ENCODE measurements around the gene COL4A2. TPM values are rescaled to one million over a fixed set of nuclear protein-coding genes. Genes with fewer than 3 reads are reported as not detected.

The COL4A2 gene
- total RNA-seq (10 to 100 TPM; 40.0 to 45.2 TPM), polyA plus RNA-seq (10 to 100 TPM in 1 of 2 donors, 1 to 10 TPM in 1; 8.0 to 40.7 TPM)

DNA sequence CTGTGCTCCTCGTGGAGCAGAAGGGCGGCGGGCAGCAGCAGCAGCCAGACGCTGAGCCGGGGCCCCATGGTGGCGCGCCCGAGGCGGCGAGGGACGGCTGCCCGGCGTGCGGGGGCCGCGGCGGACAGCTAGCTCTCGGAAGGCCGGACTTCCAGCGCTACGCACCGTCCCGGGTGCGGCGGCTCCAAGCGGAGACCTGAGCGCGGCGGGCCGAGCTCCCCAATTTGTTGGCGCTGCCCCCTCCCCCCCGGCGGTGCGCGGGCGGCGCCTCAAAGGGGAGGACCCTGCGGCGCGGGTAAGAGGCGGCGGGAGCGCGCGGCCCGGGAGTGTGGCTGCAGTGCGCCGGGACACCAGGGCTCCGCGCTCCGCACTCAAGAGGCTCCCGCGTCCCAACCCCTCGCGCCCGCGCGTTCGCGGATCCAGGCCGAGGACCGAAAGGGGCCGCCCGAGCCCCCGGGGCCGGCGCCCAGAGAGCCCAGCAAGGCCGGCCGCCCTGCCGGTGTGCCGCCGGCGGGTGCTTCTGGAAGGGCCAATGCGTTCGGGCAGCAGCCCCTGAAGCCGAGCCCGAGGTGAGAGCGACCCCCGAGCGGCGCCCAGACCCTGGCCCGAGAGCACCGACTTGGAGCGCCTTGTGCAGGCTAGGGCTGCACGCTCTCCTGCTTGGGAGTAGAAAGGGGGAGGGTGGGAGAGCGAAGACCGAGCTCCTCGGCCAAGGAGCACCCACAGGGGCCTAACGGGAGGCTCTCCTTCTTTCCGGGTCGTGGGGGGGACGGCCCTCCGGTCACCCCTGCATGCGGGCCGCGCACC, at the start of gene COL4A2, which contains the start of gene COL4A1:
Gene COL4A2, plus strand, starts transcription at position 325 of the 807 bp plus-strand sequence. CDS start 620 bp downstream, outside the sequence.
Gene COL4A1, minus strand, starts transcription at position 198 of the 807 bp plus-strand sequence. Its CDS starts 130 bp downstream, at position 68.
- Histone ChIP-seq H3K36me3 (ENCODE audit: control insufficient read depth in 4 of 4, insufficient read depth in 3 of 4, low read depth in 1 of 4, low read length in 3 of 4) (no peaks in the 10 kb centered on the region), H3K9me3 (ENCODE audit: control insufficient read depth in 4 of 4, low read length in 3 of 4) (no peaks in the 10 kb centered on the region), H3K9ac (ENCODE audit: low read depth in 1 of 2, low read length in 2 of 2) (peak within 1 kb of the TSS; percentile 11 to 36), H3K4me3 (ENCODE audit: low read depth in 1 of 3, low read length in 3 of 3) (peak within 1 kb of the TSS; percentile 32 to 55 (median 45)), H3K4me1 (ENCODE audit: control insufficient read depth in 4 of 4, insufficient read depth in 4 of 4, low read length in 3 of 4) (peaks cover 3 to 33% (median 20%) of the 10 kb centered on the region in 4 donors), H3K27me3 (ENCODE audit: control insufficient read depth in 4 of 4, insufficient read depth in 4 of 4, low read length in 3 of 4) (peaks cover 3 to 21% (median 9%) of the 10 kb centered on the region in 4 donors), H3K27ac (ENCODE audit: low read depth in 1 of 2, low read length in 2 of 2) (peak within 1 kb of the TSS; percentile 79 to 82)
- DNase-seq (ENCODE audit: low spot score) = no peak
- no peak for TF ChIP-seq SP1 (IDR thresholded peaks at IDR 0.05)
- TF ChIP-seq, protein P1, sequence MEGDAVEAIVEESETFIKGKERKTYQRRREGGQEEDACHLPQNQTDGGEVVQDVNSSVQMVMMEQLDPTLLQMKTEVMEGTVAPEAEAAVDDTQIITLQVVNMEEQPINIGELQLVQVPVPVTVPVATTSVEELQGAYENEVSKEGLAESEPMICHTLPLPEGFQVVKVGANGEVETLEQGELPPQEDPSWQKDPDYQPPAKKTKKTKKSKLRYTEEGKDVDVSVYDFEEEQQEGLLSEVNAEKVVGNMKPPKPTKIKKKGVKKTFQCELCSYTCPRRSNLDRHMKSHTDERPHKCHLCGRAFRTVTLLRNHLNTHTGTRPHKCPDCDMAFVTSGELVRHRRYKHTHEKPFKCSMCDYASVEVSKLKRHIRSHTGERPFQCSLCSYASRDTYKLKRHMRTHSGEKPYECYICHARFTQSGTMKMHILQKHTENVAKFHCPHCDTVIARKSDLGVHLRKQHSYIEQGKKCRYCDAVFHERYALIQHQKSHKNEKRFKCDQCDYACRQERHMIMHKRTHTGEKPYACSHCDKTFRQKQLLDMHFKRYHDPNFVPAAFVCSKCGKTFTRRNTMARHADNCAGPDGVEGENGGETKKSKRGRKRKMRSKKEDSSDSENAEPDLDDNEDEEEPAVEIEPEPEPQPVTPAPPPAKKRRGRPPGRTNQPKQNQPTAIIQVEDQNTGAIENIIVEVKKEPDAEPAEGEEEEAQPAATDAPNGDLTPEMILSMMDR (IDR thresholded peaks at IDR 0.05; ENCODE audit: low read depth, low read length, missing input control) = no peak
- TF ChIP-seq, protein P2, sequence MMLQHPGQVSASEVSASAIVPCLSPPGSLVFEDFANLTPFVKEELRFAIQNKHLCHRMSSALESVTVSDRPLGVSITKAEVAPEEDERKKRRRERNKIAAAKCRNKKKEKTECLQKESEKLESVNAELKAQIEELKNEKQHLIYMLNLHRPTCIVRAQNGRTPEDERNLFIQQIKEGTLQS (IDR thresholded peaks at IDR 0.05) = no peak
- no peak for TF ChIP-seq TAF1 (conservative IDR thresholded peaks at IDR 0.05)
- no peak for TF ChIP-seq HNF4G (IDR thresholded peaks at IDR 0.05)
- no peak for TF ChIP-seq RXRA (IDR thresholded peaks at IDR 0.05)
- no peak for TF ChIP-seq EGR1 (IDR thresholded peaks at IDR 0.05; ENCODE audit: low read depth in 2 of 2)
- TF ChIP-seq FOXA1 (IDR thresholded peaks at IDR 0.05) = no peak
- no peak for TF ChIP-seq NR2F2 (IDR thresholded peaks at IDR 0.05)
- TF ChIP-seq FOXA2 (IDR thresholded peaks at IDR 0.05) = no peak
- TF ChIP-seq RAD21 (IDR thresholded peaks at IDR 0.05) = no peak
- no peak for TF ChIP-seq YY1 (IDR thresholded peaks at IDR 0.05)
- TF ChIP-seq, protein P3, sequence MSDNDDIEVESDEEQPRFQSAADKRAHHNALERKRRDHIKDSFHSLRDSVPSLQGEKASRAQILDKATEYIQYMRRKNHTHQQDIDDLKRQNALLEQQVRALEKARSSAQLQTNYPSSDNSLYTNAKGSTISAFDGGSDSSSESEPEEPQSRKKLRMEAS (IDR thresholded peaks at IDR 0.05) = no peak
- TF ChIP-seq JUND (IDR thresholded peaks at IDR 0.05) = no peak
- TF ChIP-seq, protein P4, sequence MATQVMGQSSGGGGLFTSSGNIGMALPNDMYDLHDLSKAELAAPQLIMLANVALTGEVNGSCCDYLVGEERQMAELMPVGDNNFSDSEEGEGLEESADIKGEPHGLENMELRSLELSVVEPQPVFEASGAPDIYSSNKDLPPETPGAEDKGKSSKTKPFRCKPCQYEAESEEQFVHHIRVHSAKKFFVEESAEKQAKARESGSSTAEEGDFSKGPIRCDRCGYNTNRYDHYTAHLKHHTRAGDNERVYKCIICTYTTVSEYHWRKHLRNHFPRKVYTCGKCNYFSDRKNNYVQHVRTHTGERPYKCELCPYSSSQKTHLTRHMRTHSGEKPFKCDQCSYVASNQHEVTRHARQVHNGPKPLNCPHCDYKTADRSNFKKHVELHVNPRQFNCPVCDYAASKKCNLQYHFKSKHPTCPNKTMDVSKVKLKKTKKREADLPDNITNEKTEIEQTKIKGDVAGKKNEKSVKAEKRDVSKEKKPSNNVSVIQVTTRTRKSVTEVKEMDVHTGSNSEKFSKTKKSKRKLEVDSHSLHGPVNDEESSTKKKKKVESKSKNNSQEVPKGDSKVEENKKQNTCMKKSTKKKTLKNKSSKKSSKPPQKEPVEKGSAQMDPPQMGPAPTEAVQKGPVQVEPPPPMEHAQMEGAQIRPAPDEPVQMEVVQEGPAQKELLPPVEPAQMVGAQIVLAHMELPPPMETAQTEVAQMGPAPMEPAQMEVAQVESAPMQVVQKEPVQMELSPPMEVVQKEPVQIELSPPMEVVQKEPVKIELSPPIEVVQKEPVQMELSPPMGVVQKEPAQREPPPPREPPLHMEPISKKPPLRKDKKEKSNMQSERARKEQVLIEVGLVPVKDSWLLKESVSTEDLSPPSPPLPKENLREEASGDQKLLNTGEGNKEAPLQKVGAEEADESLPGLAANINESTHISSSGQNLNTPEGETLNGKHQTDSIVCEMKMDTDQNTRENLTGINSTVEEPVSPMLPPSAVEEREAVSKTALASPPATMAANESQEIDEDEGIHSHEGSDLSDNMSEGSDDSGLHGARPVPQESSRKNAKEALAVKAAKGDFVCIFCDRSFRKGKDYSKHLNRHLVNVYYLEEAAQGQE (IDR thresholded peaks at IDR 0.05) = no peak
- no peak for TF ChIP-seq HNF4A (conservative IDR thresholded peaks at IDR 0.05)
- TF ChIP-seq, protein P5, sequence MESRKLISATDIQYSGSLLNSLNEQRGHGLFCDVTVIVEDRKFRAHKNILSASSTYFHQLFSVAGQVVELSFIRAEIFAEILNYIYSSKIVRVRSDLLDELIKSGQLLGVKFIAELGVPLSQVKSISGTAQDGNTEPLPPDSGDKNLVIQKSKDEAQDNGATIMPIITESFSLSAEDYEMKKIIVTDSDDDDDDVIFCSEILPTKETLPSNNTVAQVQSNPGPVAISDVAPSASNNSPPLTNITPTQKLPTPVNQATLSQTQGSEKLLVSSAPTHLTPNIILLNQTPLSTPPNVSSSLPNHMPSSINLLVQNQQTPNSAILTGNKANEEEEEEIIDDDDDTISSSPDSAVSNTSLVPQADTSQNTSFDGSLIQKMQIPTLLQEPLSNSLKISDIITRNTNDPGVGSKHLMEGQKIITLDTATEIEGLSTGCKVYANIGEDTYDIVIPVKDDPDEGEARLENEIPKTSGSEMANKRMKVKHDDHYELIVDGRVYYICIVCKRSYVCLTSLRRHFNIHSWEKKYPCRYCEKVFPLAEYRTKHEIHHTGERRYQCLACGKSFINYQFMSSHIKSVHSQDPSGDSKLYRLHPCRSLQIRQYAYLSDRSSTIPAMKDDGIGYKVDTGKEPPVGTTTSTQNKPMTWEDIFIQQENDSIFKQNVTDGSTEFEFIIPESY (IDR thresholded peaks at IDR 0.05) = no peak
- TF ChIP-seq GABPA (IDR thresholded peaks at IDR 0.05 in 1 of 2, conservative IDR thresholded peaks at IDR 0.05 in 1 of 2) = no peak
- 2% methylated on average over 96 of the region's 96 CpGs for WGBS

Data from liver (tissue), 9 donors.